DOHH2 (cell line): ENCODE data around the gene GRK1.

ENCODE experiments used
- CTCF ChIP-seq: fragments of 200-600 bp; sonication (generic); IDR thresholded peaks from one replicate; pipeline ENCODE4 v1.5.1; 2014; ENCODE audit warnings: antibody characterized with exemption, mild to moderate bottlenecking, low read depth, low read length; ENCODE audit not compliant: poor library complexity, severe bottlenecking
- EZH2phosphoT487 ChIP-seq: fragments of 200-600 bp; sonication (generic); IDR thresholded peaks from 2 replicates; pipeline ENCODE4 v1.6.1; 2017; ENCODE audit warnings: borderline replicate concordance, mild to moderate bottlenecking, antibody characterized with exemption, low read length, moderate library complexity, mixed read lengths

- TF ChIP-seq CTCF, result no peak
- no peak for TF ChIP-seq EZH2phosphoT487
These were observed 116.3 kb downstream of the GRK1 start for GRCh38 chr13:113783200-113783881.
